ENCODE results near the gene SINHCAF.

- TF ChIP-seq CTCF (IDR thresholded peaks at IDR 0.05 in 2 of 3, conservative IDR thresholded peaks at IDR 0.05 in 1 of 3; ENCODE audit: insufficient read depth in 2 of 3, low read depth in 1 of 3, low read length in 3 of 3) (no peak), KDM4B (IDR thresholded peaks at IDR 0.05; ENCODE audit: borderline replicate concordance in 2 of 2, low read depth in 1 of 2) (no peak), ATF2 (CRISPR knock-in tag; IDR thresholded peaks at IDR 0.05) (no peak)
Observed at GRCh38 chr12:31323391-31324115, 2.4 kb downstream of the SINHCAF start.

Data from K562 (cell line).